Thoracic aorta (tissue), 2 donors: ENCODE data around the gene CSF1. TPM values are rescaled to one million over a fixed set of nuclear protein-coding genes. Genes with fewer than 3 reads are reported as not detected.

Experiments used
- ATAC-seq: fragments of 150-250 bp; one replicate; pipeline ENCODE4 v1.8.0; 2017; ENCODE audit warnings: low read depth; ENCODE audit not compliant: insufficient number of reproducible peaks, low FRiP score
- DNase-seq: peaks from one replicate; pipeline ENCODE4 v3.0.0-alpha.2; 2020; ENCODE audit warnings: low spot score
- H3K27ac ChIP-seq, 2 donors: fragments of 200-600 bp; sonication (generic); 1 replicate in 1 of 2; 2 replicates in 1 of 2; pipeline ENCODE4 v1.5.1; 2016; ENCODE audit warnings: mild to moderate bottlenecking in 2 of 2, moderate library complexity in 2 of 2
- H3K27me3 ChIP-seq: fragments of 200-600 bp; sonication (generic); replicated peaks from 2 replicates; pipeline ENCODE4 v1.6.0; 2016; ENCODE audit warnings: mild to moderate bottlenecking; ENCODE audit not compliant: insufficient read depth
- H3K36me3 ChIP-seq: fragments of 200-600 bp; sonication (generic); one replicate; pipeline ENCODE4 v1.5.1; 2016
- H3K4me1 ChIP-seq, 2 donors: fragments of 200-600 bp; sonication (generic); 1 replicate in 1 of 2; 2 replicates in 1 of 2; pipeline versions ENCODE4 v1.5.1 to v1.6.0; 2016; ENCODE audit warnings: low read depth in 2 of 2, mild to moderate bottlenecking in 1 of 2; ENCODE audit not compliant: control insufficient read depth in 1 of 2
- H3K4me3 ChIP-seq: fragments of 200-600 bp; sonication (generic); 2 replicates; pipeline ENCODE4 v1.5.1; 2016; ENCODE audit warnings: mild to moderate bottlenecking
- H3K9me3 ChIP-seq: fragments of 200-600 bp; sonication (generic); 2 replicates; pipeline ENCODE4 v1.5.1; 2016
- CTCF ChIP-seq: fragments of 200-600 bp; sonication (generic); IDR thresholded peaks from one replicate; pipeline ENCODE4 v1.5.1; 2019; ENCODE audit warnings: antibody characterized with exemption
- total RNA-seq, 2 donors: library from RNA; depleted of rRNA; stranded (reverse); fragments of >200 nt; gene quantifications; one replicate each; pipeline versions ENCODE4 v1.1.0 to v1.2.3, GENCODE V29; 2016

The CSF1 gene
- total RNA-seq, 2 donors from 2014 or later: 146 to 171 TPM

GRCh38 chr1:109923131-109923945 lies 12.7 kb downstream of the CSF1 start:
- Histone ChIP-seq H3K27ac (no peak overlapping the region), H3K36me3 (peaks cover 57% of the 10 kb centered on the region), H3K9me3 (no peaks in the 10 kb centered on the region), H3K27me3 (no peaks in the 10 kb centered on the region), H3K4me3 (no peak overlapping the region), H3K4me1 (peaks cover 16 to 34% of the 10 kb centered on the region in 2 donors)
- DNase-seq: no peak
- ATAC-seq: no peak
- TF ChIP-seq CTCF: no peak

GRCh38 chr1:109923946-109924275 lies 13.3 kb downstream of the CSF1 start:
- no peak for ATAC-seq
- peaks cover 53% of the 10 kb centered on the region for H3K36me3 ChIP-seq
- TF ChIP-seq CTCF: no peak
- H3K27me3 ChIP-seq: no peaks in the 10 kb centered on the region
- H3K27ac ChIP-seq: no peak overlapping the region
- H3K4me1 ChIP-seq: peaks cover 21 to 39% of the 10 kb centered on the region in 2 donors
- no peak for DNase-seq
- no peak overlapping the region for H3K4me3 ChIP-seq
- no peaks in the 10 kb centered on the region for H3K9me3 ChIP-seq

GRCh38 chr1:109924316-109924715 lies 13.7 kb downstream of the CSF1 start:
- Histone ChIP-seq H3K36me3 (peaks cover 53% of the 10 kb centered on the region), H3K9me3 (no peaks in the 10 kb centered on the region), H3K27ac (no peak overlapping the region), H3K4me3 (no peak overlapping the region), H3K4me1 (peaks cover 21 to 43% of the 10 kb centered on the region in 2 donors), H3K27me3 (no peaks in the 10 kb centered on the region)
- TF ChIP-seq CTCF: no peak
- DNase-seq (no peak), ATAC-seq (no peak)

GRCh38 chr1:109925159-109925990 lies 14.7 kb downstream of the CSF1 start:
- ATAC-seq (no peak), DNase-seq (no peak)
- H3K27me3 ChIP-seq: no peaks in the 10 kb centered on the region
- H3K36me3 ChIP-seq: peaks cover 51% of the 10 kb centered on the region
- no peak overlapping the region for H3K27ac ChIP-seq
- no peaks in the 10 kb centered on the region for H3K9me3 ChIP-seq
- H3K4me1 ChIP-seq: peaks cover 23 to 54% of the 10 kb centered on the region in 2 donors
- no peak for TF ChIP-seq CTCF
- H3K4me3 ChIP-seq: no peak overlapping the region

GRCh38 chr1:109926662-109927300 lies 16.1 kb downstream of the CSF1 start:
- no peak for DNase-seq
- peak overlapping the region; percentile 69 to 70 for H3K27ac ChIP-seq
- H3K36me3 ChIP-seq: peaks cover 45% of the 10 kb centered on the region
- peaks cover 28 to 53% of the 10 kb centered on the region in 2 donors for H3K4me1 ChIP-seq
- no peak for ATAC-seq
- no peaks in the 10 kb centered on the region for H3K27me3 ChIP-seq
- H3K4me3 ChIP-seq: no peak overlapping the region
- H3K9me3 ChIP-seq: no peaks in the 10 kb centered on the region
- TF ChIP-seq CTCF: no peak
